HEK293 (cell line): Measurements from ENCODE around the gene SCAMP3.
A peak's percentile ranks its signal among the peaks of the same experiment; 100 is the strongest.

ENCODE experiments used
- EGR2 ChIP-seq: fragments of 450-650 bp; formaldehyde crosslinking; IDR thresholded peaks from 2 replicates; pipeline ENCODE4 v1.5.1; 2016; ENCODE audit warnings: low read depth, missing biosample characterization, missing genetic modification characterization
- ELK4 ChIP-seq: IDR thresholded peaks from 2 replicates; pipeline ENCODE4 v1.6.1; 2011; ENCODE audit warnings: mild to moderate bottlenecking, low read depth, low read length, borderline replicate concordance
- FEZF1 ChIP-seq: fragments of 450-650 bp; formaldehyde crosslinking; IDR thresholded peaks from 2 replicates; pipeline ENCODE4 v1.5.1; 2016; ENCODE audit warnings: missing biosample characterization, missing genetic modification characterization
- GLI2 ChIP-seq: fragments of 450-650 bp; formaldehyde crosslinking; IDR thresholded peaks from 2 replicates; pipeline ENCODE4; 2017; ENCODE audit warnings: missing biosample characterization, missing genetic modification characterization, low read depth, borderline replicate concordance
- GLIS2 ChIP-seq: fragments of 450-650 bp; formaldehyde crosslinking; IDR thresholded peaks from 2 replicates; pipeline ENCODE4 v1.5.1; 2016; ENCODE audit warnings: missing biosample characterization, missing genetic modification characterization
- KLF10 ChIP-seq: fragments of 450-650 bp; IDR thresholded peaks from 2 replicates; pipeline ENCODE4 v1.5.1; 2018; ENCODE audit warnings: missing biosample characterization, mild to moderate bottlenecking, missing genetic modification characterization
- KLF9 ChIP-seq: fragments of 450-650 bp; formaldehyde crosslinking; IDR thresholded peaks from 2 replicates; pipeline ENCODE4 v1.5.1; 2016; ENCODE audit warnings: missing biosample characterization, missing genetic modification characterization, low read depth
- OVOL3 ChIP-seq: fragments of 450-650 bp; formaldehyde crosslinking; IDR thresholded peaks from 2 replicates; pipeline ENCODE4 v1.5.1; 2016; ENCODE audit warnings: missing biosample characterization, missing genetic modification characterization
- PRDM4 ChIP-seq: fragments of 450-650 bp; formaldehyde crosslinking; IDR thresholded peaks from 2 replicates; pipeline ENCODE4 v1.5.1; 2017; ENCODE audit warnings: missing biosample characterization, missing genetic modification characterization
- SCRT2 ChIP-seq: fragments of 450-650 bp; formaldehyde crosslinking; IDR thresholded peaks from 2 replicates; pipeline ENCODE4 v1.5.1; 2016; ENCODE audit warnings: missing biosample characterization, missing genetic modification characterization
- SP7 ChIP-seq: fragments of 450-650 bp; formaldehyde crosslinking; IDR thresholded peaks from 2 replicates; pipeline ENCODE4 v1.5.1; 2016; ENCODE audit warnings: missing biosample characterization, missing genetic modification characterization
- TSHZ1 ChIP-seq: fragments of 450-650 bp; formaldehyde crosslinking; IDR thresholded peaks from 2 replicates; pipeline ENCODE4 v1.5.1; 2016; ENCODE audit warnings: missing biosample characterization, missing genetic modification characterization, borderline replicate concordance
- ZBTB6 ChIP-seq: fragments of 450-650 bp; formaldehyde crosslinking; IDR thresholded peaks from 2 replicates; pipeline ENCODE4 v1.5.1; 2017; ENCODE audit warnings: missing biosample characterization, missing genetic modification characterization
- ZFHX2 ChIP-seq: fragments of 450-650 bp; formaldehyde crosslinking; conservative IDR thresholded peaks from 2 replicates; pipeline ENCODE4 v1.5.1; 2016; ENCODE audit warnings: missing biosample characterization, missing genetic modification characterization
- ZIC2 ChIP-seq: fragments of 450-650 bp; formaldehyde crosslinking; IDR thresholded peaks from 2 replicates; pipeline ENCODE4 v1.5.1; 2016; ENCODE audit warnings: missing biosample characterization, missing genetic modification characterization
- ZNF18 ChIP-seq: fragments of 450-650 bp; formaldehyde crosslinking; IDR thresholded peaks from 2 replicates; pipeline ENCODE4 v1.5.1; 2016; ENCODE audit warnings: missing biosample characterization, missing genetic modification characterization
- ZNF202 ChIP-seq: fragments of 450-650 bp; formaldehyde crosslinking; IDR thresholded peaks from 2 replicates; pipeline ENCODE4 v1.5.1; 2016; ENCODE audit warnings: missing biosample characterization, missing genetic modification characterization, borderline replicate concordance
- ZNF211 ChIP-seq: fragments of 450-650 bp; formaldehyde crosslinking; IDR thresholded peaks from 2 replicates; pipeline ENCODE4 v1.5.1; 2016; ENCODE audit warnings: low read depth, missing biosample characterization, missing genetic modification characterization
- ZNF354C ChIP-seq: fragments of 450-650 bp; formaldehyde crosslinking; IDR thresholded peaks from 2 replicates; pipeline ENCODE4 v1.5.1; 2016; ENCODE audit warnings: missing biosample characterization, missing genetic modification characterization, low read depth, borderline replicate concordance
- ZNF391 ChIP-seq: fragments of 450-650 bp; formaldehyde crosslinking; IDR thresholded peaks from 2 replicates; pipeline ENCODE4 v1.5.1; 2016; ENCODE audit warnings: low read depth, missing biosample characterization, missing genetic modification characterization, borderline replicate concordance
- ZNF423 ChIP-seq: fragments of 450-650 bp; formaldehyde crosslinking; IDR thresholded peaks from 2 replicates; pipeline ENCODE4 v1.5.1; 2016; ENCODE audit warnings: missing biosample characterization, missing genetic modification characterization
- ZNF433 ChIP-seq: fragments of 450-650 bp; formaldehyde crosslinking; IDR thresholded peaks from 2 replicates; pipeline ENCODE4 v1.5.1; 2016; ENCODE audit warnings: missing biosample characterization, missing genetic modification characterization, low read depth
- ZNF510 ChIP-seq: fragments of 450-650 bp; formaldehyde crosslinking; IDR thresholded peaks from 2 replicates; pipeline ENCODE4 v1.5.1; 2018; ENCODE audit warnings: mild to moderate bottlenecking, missing genetic modification characterization, missing biosample characterization; ENCODE audit not compliant: insufficient replicate concordance
- ZNF548 ChIP-seq: fragments of 450-650 bp; formaldehyde crosslinking; IDR thresholded peaks from 2 replicates; pipeline ENCODE4 v1.5.1; 2016; ENCODE audit warnings: missing biosample characterization, missing genetic modification characterization
- ZNF560 ChIP-seq: fragments of 450-650 bp; formaldehyde crosslinking; IDR thresholded peaks from 2 replicates; pipeline ENCODE4 v1.5.1; 2017; ENCODE audit warnings: missing biosample characterization, missing genetic modification characterization, borderline replicate concordance
- ZNF626 ChIP-seq: fragments of 450-650 bp; sonication (Bioruptor Pico); formaldehyde crosslinking; IDR thresholded peaks from 2 replicates; pipeline ENCODE4 v1.5.1; 2018; ENCODE audit warnings: missing biosample characterization, missing genetic modification characterization, inconsistent platforms
- ZNF76 ChIP-seq: fragments of 450-650 bp; formaldehyde crosslinking; IDR thresholded peaks from 2 replicates; pipeline ENCODE4; 2016; ENCODE audit warnings: low read depth, missing biosample characterization, missing genetic modification characterization, borderline replicate concordance
- ZNF837 ChIP-seq: fragments of 450-650 bp; formaldehyde crosslinking; IDR thresholded peaks from 2 replicates; pipeline ENCODE4 v1.5.1; 2016; ENCODE audit warnings: missing biosample characterization, missing genetic modification characterization
- ZSCAN16 ChIP-seq: fragments of 450-650 bp; formaldehyde crosslinking; IDR thresholded peaks from 2 replicates; pipeline ENCODE4 v1.5.1; 2016; ENCODE audit warnings: missing biosample characterization, missing genetic modification characterization

Gene SCAMP3

GRCh38 chr1:155308493-155309422 lies 46.6 kb upstream of the SCAMP3 start, which contains the start of gene FDPS (continued):
- TF ChIP-seq SP7 (tag by site-specific recombination) (peak; percentile 4; the same call in 1 of the 2 replicates), ZBTB6 (tag by site-specific recombination) (no peak), ZNF211 (tag by site-specific recombination) (no peak), ZNF837 (tag by site-specific recombination) (no peak), TSHZ1 (peak; percentile 51; the same call in 1 of the 2 replicates), ZNF423 (tag by site-specific recombination) (peak; percentile 60; the same call in 1 of the 2 replicates), ELK4 (peak; percentile 92), ZNF433 (tag by site-specific recombination) (no peak), FEZF1 (tag by site-specific recombination) (no peak), ZNF18 (no peak), ZNF354C (tag by site-specific recombination) (no peak), ZNF202 (tag by site-specific recombination) (no peak), KLF9 (tag by site-specific recombination) (no peak), ZNF560 (tag by site-specific recombination) (no peak), ZNF626 (tag by site-specific recombination) (no peak), ZNF391 (tag by site-specific recombination) (0 out of 2 replicates have a peak, but pooled peaks have one; percentile 3), ZFHX2 (peak; percentile 75), KLF10 (tag by site-specific recombination) (0 out of 2 replicates have a peak, but pooled peaks have one; percentile 29), SCRT2 (peak; percentile 72), EGR2 (tag by site-specific recombination) (peak; percentile 27; the same call in 1 of the 2 replicates), ZSCAN16 (tag by site-specific recombination) (no peak), ZIC2 (tag by site-specific recombination) (peak; percentile 79), OVOL3 (tag by site-specific recombination) (no peak), GLIS2 (tag by site-specific recombination) (peak; percentile 17; the same call in 1 of the 2 replicates), GLI2 (tag by site-specific recombination) (no peak), PRDM4 (tag by site-specific recombination) (no peak), ZNF548 (tag by site-specific recombination) (no peak), ZNF510 (tag by site-specific recombination) (no peak), ZNF76 (tag by site-specific recombination) (peak; percentile 97)
